Measurements from ENCODE around the gene FRMPD4. TPM values are rescaled to one million over a fixed set of nuclear protein-coding genes. Genes with fewer than 3 reads are reported as not detected.

FRMPD4 gene
- total RNA-seq, 1 experiment from 2014 or later, result 0.24 TPM

- no peaks in the 10 kb centered on the region; a peak in 1 of 4 replicates for H3K4me1 Mint-ChIP-seq
- Histone ChIP-seq H3T11ph (ENCODE audit: low read length) (no peak overlapping the region), H3K23ac (ENCODE audit: insufficient read length, low read depth, low read length) (no peak overlapping the region), H3K79me2 (ENCODE audit: insufficient read depth, low read length) (no peaks in the 10 kb centered on the region), H2BK15ac (ENCODE audit: low read depth, low read length) (no peak overlapping the region), H3K27ac (ENCODE audit: insufficient read length, low read depth, low read length) (no peak overlapping the region), H3K23me2 (ENCODE audit: insufficient read length, low read depth, low read length, poor library complexity, severe bottlenecking) (no peaks in the 10 kb centered on the region), H3K14ac (ENCODE audit: insufficient read depth, low read length) (no peak overlapping the region), H2BK20ac (ENCODE audit: low read depth, low read length, poor library complexity, severe bottlenecking) (no peak overlapping the region), H4K5ac (ENCODE audit: insufficient read length, low read depth, low read length) (no peak overlapping the region), H3K4ac (ENCODE audit: low read depth, low read length) (no peak overlapping the region), H2BK5ac (ENCODE audit: insufficient read length, low read length) (no peak overlapping the region), H3K27me3 (ENCODE audit: insufficient read depth, low read length) (no peaks in the 10 kb centered on the region), H3K56ac (ENCODE audit: insufficient read length, low read depth, low read length) (no peak overlapping the region), H3K79me1 (ENCODE audit: insufficient read depth, low read depth, low read length, poor library complexity, severe bottlenecking) (no peaks in the 10 kb centered on the region), H2AK5ac (ENCODE audit: insufficient read length, low read length) (no peak overlapping the region), H3K4me2 (ENCODE audit: insufficient read depth, insufficient read length, low read length) (no peak overlapping the region), H3K9me3 (ENCODE audit: control insufficient read depth, low read depth, low read length) (no peaks in the 10 kb centered on the region), H2AFZ (ENCODE audit: low read length) (no peak overlapping the region), H4K8ac (replicated peaks; ENCODE audit: insufficient read length, low read depth, low read length) (no peak overlapping the region), H2BK120ac (ENCODE audit: low read depth, low read length, poor library complexity, severe bottlenecking) (no peak overlapping the region), H4K20me1 (ENCODE audit: control insufficient read depth, insufficient read depth, insufficient read length) (no peaks in the 10 kb centered on the region), H3K18ac (ENCODE audit: insufficient read length, low read depth, low read length) (no peak overlapping the region), H3K4me1 (ENCODE audit: insufficient read depth, low read length) (no peaks in the 10 kb centered on the region), H4K91ac (ENCODE audit: insufficient read length, low read depth, low read length) (no peak overlapping the region), H3K9ac (ENCODE audit: extremely low read depth, insufficient read length, low read length) (no peak overlapping the region), H2BK12ac (ENCODE audit: insufficient read length, low read depth, low read length) (no peak overlapping the region)
- no peak for DNase-seq
- peaks cover 54 to 66% of the 10 kb centered on the region in 2 experiments; a peak in 4 of 5 replicates for H3K9me3 Mint-ChIP-seq
- no peaks in the 10 kb centered on the region for H3K27me3 Mint-ChIP-seq (ENCODE audit: low read depth)
- no CpG with 5 or more reads among the region's 3 CpGs for WGBS (ENCODE audit: extremely low coverage, insufficient read length, low lambda C conversion rate)
- TF ChIP-seq CTCF (conservative IDR thresholded peaks at IDR 0.05), result no peak
- no peak overlapping the region for H3K4me3 Mint-ChIP-seq
- H3K36me3 Mint-ChIP-seq (ENCODE audit: insufficient read depth in 1 of 3, low read depth in 3 of 3), result no peaks in the 10 kb centered on the region
- no peak overlapping the region for H3K27ac Mint-ChIP-seq
These were observed 351.1 kb downstream of the FRMPD4 start for GRCh38 chrX:12489341-12489740.

All from H9 (cell line).